ENCODE data around the gene DIPK1C. TPM values are rescaled to one million over a fixed set of nuclear protein-coding genes. Genes with fewer than 3 reads are reported as not detected.

Gene DIPK1C
- total and polyA plus RNA-seq, 2 donors (not counting 1 experiment from before 2014, with no cell fraction given): not detected

- Histone ChIP-seq H3K9ac (ENCODE audit: low read length) (no peak overlapping the region), H3K79me2 (ENCODE audit: control insufficient read depth, insufficient read depth, low read length) (no peaks in the 10 kb centered on the region), H3K4me2 (replicated peaks; ENCODE audit: low read depth, low read length, poor library complexity, severe bottlenecking) (no peak overlapping the region), H3K9me3 (ENCODE audit: control extremely low read depth in 1 of 3, control insufficient read depth in 2 of 3, insufficient read depth in 1 of 3, low read length in 2 of 3) (peaks cover 0 to 7% (median 0%) of the 10 kb centered on the region in 3 donors), H3K27me3 (replicated peaks in 1 of 4; ENCODE audit: control extremely low read depth in 1 of 4, control insufficient read depth in 3 of 4, insufficient read depth in 4 of 4, low read length in 3 of 4) (peaks cover 0 to 8% (median 2%) of the 10 kb centered on the region in 4 experiments), H3K4me3 (ENCODE audit: control extremely low read depth in 1 of 5, extremely low read depth in 1 of 5, insufficient read depth in 1 of 5, low read depth in 2 of 5, low read length in 4 of 5) (no peak overlapping the region), H2AFZ (ENCODE audit: insufficient read depth, low read depth, low read length, poor library complexity, severe bottlenecking) (no peak overlapping the region), H3K4me1 (ENCODE audit: control insufficient read depth in 2 of 2, insufficient read depth in 2 of 2, low read length in 2 of 2) (no peaks in the 10 kb centered on the region), H3K27ac (ENCODE audit: low read length in 2 of 2) (no peak overlapping the region), H4K20me1 (ENCODE audit: control insufficient read depth, insufficient read depth, low read length, poor library complexity, severe bottlenecking) (no peaks in the 10 kb centered on the region), H3K36me3 (replicated peaks in 1 of 2; ENCODE audit: control extremely low read depth in 1 of 2, control insufficient read depth in 1 of 2, extremely low read depth in 1 of 2, insufficient read depth in 2 of 2, low read length in 1 of 2) (no peaks in the 10 kb centered on the region)
- Mint-ChIP-seq H3K9me3 (ENCODE audit: insufficient read depth) (peaks cover 8% of the 10 kb centered on the region), H3K4me1 (no peaks in the 10 kb centered on the region), H3K27me3 (peaks cover 19% of the 10 kb centered on the region), H3K4me3 (no peak overlapping the region), H3K27ac (no peak overlapping the region)
- DNase-seq (no peak), ATAC-seq (ENCODE audit: low read depth) (no peak)
- CTCF ChIA-PET: no interaction called here
- WGBS (ENCODE audit: insufficient coverage): 90% methylated on average over 2 of the region's 3 CpGs
- intact Hi-C loops (cut with micrococcal nuclease): no loop called here
- POLR2A ChIA-PET: no interaction called here
- TF ChIP-seq EZH2 (IDR thresholded peaks at IDR 0.05; ENCODE audit: borderline replicate concordance, insufficient read depth, low read depth, low read length, poor library complexity, severe bottlenecking) (no peak), CTCF (IDR thresholded peaks at IDR 0.05) (no peak)
Measured at GRCh38 chr18:74468547-74469061, 11.5 kb upstream of the DIPK1C start.

- H3K36me3 ChIP-seq (replicated peaks in 1 of 2; ENCODE audit: control extremely low read depth in 1 of 2, control insufficient read depth in 1 of 2, extremely low read depth in 1 of 2, insufficient read depth in 2 of 2, low read length in 1 of 2): no peaks in the 10 kb centered on the region
- TF ChIP-seq CTCF (IDR thresholded peaks at IDR 0.05) (no peak), EZH2 (IDR thresholded peaks at IDR 0.05; ENCODE audit: borderline replicate concordance, insufficient read depth, low read depth, low read length, poor library complexity, severe bottlenecking) (no peak)
- H3K4me2 ChIP-seq (replicated peaks; ENCODE audit: low read depth, low read length, poor library complexity, severe bottlenecking): no peak overlapping the region
- H3K4me1 ChIP-seq (ENCODE audit: control insufficient read depth in 2 of 2, insufficient read depth in 2 of 2, low read length in 2 of 2): no peaks in the 10 kb centered on the region
- H3K79me2 ChIP-seq (ENCODE audit: control insufficient read depth, insufficient read depth, low read length): no peaks in the 10 kb centered on the region
- Mint-ChIP-seq H3K4me3 (no peak overlapping the region), H3K27me3 (peaks cover 19% of the 10 kb centered on the region), H3K4me1 (no peaks in the 10 kb centered on the region), H3K9me3 (ENCODE audit: insufficient read depth) (peaks cover 8% of the 10 kb centered on the region), H3K27ac (no peak overlapping the region)
- POLR2A ChIA-PET: no interaction called here
- WGBS (ENCODE audit: insufficient coverage): 100% methylated on average over 1 of the region's 4 CpGs
- CTCF ChIA-PET: no interaction called here
- peaks cover 0 to 4% (median 0%) of the 10 kb centered on the region in 3 donors for H3K9me3 ChIP-seq (ENCODE audit: control extremely low read depth in 1 of 3, control insufficient read depth in 2 of 3, insufficient read depth in 1 of 3, low read length in 2 of 3)
- H3K27ac ChIP-seq (ENCODE audit: low read length in 2 of 2): no peak overlapping the region
- no peak overlapping the region for H2AFZ ChIP-seq (ENCODE audit: insufficient read depth, low read depth, low read length, poor library complexity, severe bottlenecking)
- ATAC-seq (ENCODE audit: low read depth) (no peak), DNase-seq (no peak)
- H3K27me3 ChIP-seq (replicated peaks in 1 of 4; ENCODE audit: control extremely low read depth in 1 of 4, control insufficient read depth in 3 of 4, insufficient read depth in 4 of 4, low read length in 3 of 4): peaks cover 0 to 9% (median 0%) of the 10 kb centered on the region in 4 experiments
- no peaks in the 10 kb centered on the region for H4K20me1 ChIP-seq (ENCODE audit: control insufficient read depth, insufficient read depth, low read length, poor library complexity, severe bottlenecking)
- no peak overlapping the region for H3K9ac ChIP-seq (ENCODE audit: low read length)
- no peak overlapping the region for H3K4me3 ChIP-seq (ENCODE audit: control extremely low read depth in 1 of 5, extremely low read depth in 1 of 5, insufficient read depth in 1 of 5, low read depth in 2 of 5, low read length in 4 of 5)
- intact Hi-C loops (cut with micrococcal nuclease): no loop called here
Measured at GRCh38 chr18:74465775-74466174, 8.7 kb upstream of the DIPK1C start.

Data from B cell (primary cell).